Loucy (cell line): ENCODE results near the gene S100A13.

Experiments
- H2AFZ ChIP-seq: fragments of 200-600 bp; sonication (generic); 2 replicates; pipeline ENCODE4 v1.6.0; 2016; ENCODE audit warnings: antibody characterized with exemption, mild to moderate bottlenecking, low read length, moderate library complexity
- H3F3A ChIP-seq: fragments of 200-600 bp; 2 replicates; pipeline ENCODE4 v1.6.0; 2016; ENCODE audit warnings: antibody characterized with exemption, low read depth, mild to moderate bottlenecking
- H3K27me3 ChIP-seq: fragments of 200-600 bp; sonication (generic); 2 replicates; pipeline ENCODE4 v1.6.1; 2014; ENCODE audit warnings: low read length, mild to moderate bottlenecking; ENCODE audit not compliant: insufficient read depth, poor library complexity, severe bottlenecking
- H3K36me3 ChIP-seq: fragments of 200-600 bp; sonication (generic); 2 replicates; pipeline ENCODE4 v1.6.1; 2016; ENCODE audit warnings: low read length; ENCODE audit not compliant: insufficient read depth
- H3K4me1 ChIP-seq: fragments of 200-600 bp; sonication (generic); 2 replicates; pipeline ENCODE4 v1.5.1; 2014; ENCODE audit warnings: low read length, mild to moderate bottlenecking; ENCODE audit not compliant: insufficient read depth, poor library complexity, severe bottlenecking
- H3K4me2 ChIP-seq: fragments of 200-600 bp; sonication (generic); 2 replicates; pipeline ENCODE4 v1.6.0; 2014; ENCODE audit warnings: antibody characterized with exemption, low read length, low read depth, mild to moderate bottlenecking; ENCODE audit not compliant: poor library complexity, severe bottlenecking
- H3K4me3 ChIP-seq: fragments of 200-600 bp; sonication (generic); 2 replicates; pipeline ENCODE4 v1.5.1; 2014; ENCODE audit warnings: low read length, mild to moderate bottlenecking, mixed read lengths; ENCODE audit not compliant: poor library complexity, severe bottlenecking
- H3K79me2 ChIP-seq: fragments of 200-600 bp; sonication (generic); 2 replicates; pipeline ENCODE4 v1.6.1; 2014; ENCODE audit warnings: low read length; ENCODE audit not compliant: insufficient read depth
- H3K9ac ChIP-seq: fragments of 200-600 bp; sonication (generic); 2 replicates; pipeline ENCODE4 v1.6.0; 2014; ENCODE audit warnings: mild to moderate bottlenecking, low read depth, low read length, moderate library complexity; ENCODE audit not compliant: poor library complexity, severe bottlenecking
- H3K9me2 ChIP-seq: fragments of 200-600 bp; sonication (generic); replicated peaks from 2 replicates; pipeline ENCODE4 v1.6.1; 2016; ENCODE audit warnings: low read depth, low read length, mixed read lengths
- H3K9me3 ChIP-seq: fragments of 200-600 bp; sonication (generic); 2 replicates; pipeline ENCODE4 v1.6.1; 2014; ENCODE audit warnings: mild to moderate bottlenecking, antibody characterized with exemption, low read length, low read depth; ENCODE audit not compliant: insufficient read depth
- H4K20me1 ChIP-seq: fragments of 200-600 bp; sonication (generic); 2 replicates; pipeline ENCODE4 v1.6.0; 2014; ENCODE audit warnings: antibody characterized with exemption, low read length, mild to moderate bottlenecking; ENCODE audit not compliant: insufficient read depth, poor library complexity, severe bottlenecking
- CTCF ChIP-seq: fragments of 200-600 bp; sonication (generic); conservative IDR thresholded peaks from 2 replicates; pipeline ENCODE4 v1.5.1; 2014; ENCODE audit warnings: mild to moderate bottlenecking, antibody characterized with exemption, low read length
- EZH2phosphoT487 ChIP-seq: fragments of 200-600 bp; IDR thresholded peaks from 2 replicates; pipeline ENCODE4 v1.6.1; 2018; ENCODE audit warnings: antibody characterized with exemption, mild to moderate bottlenecking, moderate library complexity, borderline replicate concordance

Gene S100A13

GRCh38 chr1:153636312-153636711 is 9.0 kb upstream of the S100A13 start:
- Histone ChIP-seq H3K9me3 (no peaks in the 10 kb centered on the region), H3F3A (no peaks in the 10 kb centered on the region), H3K4me2 (peak overlapping the region; percentile 69), H2AFZ (no peak overlapping the region), H4K20me1 (peaks cover 50% of the 10 kb centered on the region), H3K9me2 (no peaks in the 10 kb centered on the region), H3K27me3 (no peaks in the 10 kb centered on the region), H3K9ac (peak overlapping the region; percentile 98), H3K79me2 (peaks cover 70% of the 10 kb centered on the region), H3K36me3 (peaks cover 50% of the 10 kb centered on the region), H3K4me3 (peak overlapping the region; percentile 93), H3K4me1 (peaks cover 38% of the 10 kb centered on the region)
- TF ChIP-seq CTCF = no peak
- no peak for TF ChIP-seq EZH2phosphoT487

GRCh38 chr1:153635872-153636271 is 8.6 kb upstream of the S100A13 start:
- no peaks in the 10 kb centered on the region for H3K9me3 ChIP-seq
- H3K4me3 ChIP-seq = peak overlapping the region; percentile 93
- peaks cover 33% of the 10 kb centered on the region for H3K4me1 ChIP-seq
- TF ChIP-seq EZH2phosphoT487 (no peak), CTCF (no peak)
- H3K9ac ChIP-seq = peak overlapping the region; percentile 98
- no peaks in the 10 kb centered on the region for H3K9me2 ChIP-seq
- H3K27me3 ChIP-seq = no peaks in the 10 kb centered on the region
- H3K36me3 ChIP-seq = peaks cover 46% of the 10 kb centered on the region
- H2AFZ ChIP-seq = no peak overlapping the region
- H3K4me2 ChIP-seq = peak overlapping the region; percentile 69
- H3K79me2 ChIP-seq = peaks cover 66% of the 10 kb centered on the region
- peaks cover 50% of the 10 kb centered on the region for H4K20me1 ChIP-seq
- no peaks in the 10 kb centered on the region for H3F3A ChIP-seq

- peak within 1 kb of the TSS; percentile 98 for H3K9ac ChIP-seq
- TF ChIP-seq EZH2phosphoT487 (no peak), CTCF (no peak)
- H2AFZ ChIP-seq = peak within 1 kb of the TSS; percentile 65
- H3F3A ChIP-seq = no peaks in the 10 kb centered on the region
- H3K9me3 ChIP-seq = no peaks in the 10 kb centered on the region
- no peaks in the 10 kb centered on the region for H3K9me2 ChIP-seq
- peaks cover 27% of the 10 kb centered on the region for H3K36me3 ChIP-seq
- peak within 1 kb of the TSS; percentile 93 for H3K4me3 ChIP-seq
- H3K79me2 ChIP-seq = peaks cover 47% of the 10 kb centered on the region
- peaks cover 34% of the 10 kb centered on the region for H3K4me1 ChIP-seq
- H3K27me3 ChIP-seq = no peaks in the 10 kb centered on the region
- H3K4me2 ChIP-seq = peak within 1 kb of the TSS; percentile 69
- H4K20me1 ChIP-seq = peaks cover 43% of the 10 kb centered on the region
These were observed 6.7 kb upstream of the S100A13 start, which contains the start of gene CHTOP for GRCh38 chr1:153633754-153634665. TSS of gene CHTOP (plus strand) at chr1:153634066. CDS start at chr1:153636589, 2,523 bp downstream.
